ENCODE results near the gene PRKCE.

The PRKCE gene

GRCh38 chr2:45734336-45734735, 82.9 kb downstream of the PRKCE start:
- in situ Hi-C loops (cut with HindIII; ENCODE audit: low pct_ligation_motif_present, low pct_unique_long_range_greater_than_20kb, low sequenced_read_pairs), result no loop called here
- no peak for DNase-seq

DNA sequence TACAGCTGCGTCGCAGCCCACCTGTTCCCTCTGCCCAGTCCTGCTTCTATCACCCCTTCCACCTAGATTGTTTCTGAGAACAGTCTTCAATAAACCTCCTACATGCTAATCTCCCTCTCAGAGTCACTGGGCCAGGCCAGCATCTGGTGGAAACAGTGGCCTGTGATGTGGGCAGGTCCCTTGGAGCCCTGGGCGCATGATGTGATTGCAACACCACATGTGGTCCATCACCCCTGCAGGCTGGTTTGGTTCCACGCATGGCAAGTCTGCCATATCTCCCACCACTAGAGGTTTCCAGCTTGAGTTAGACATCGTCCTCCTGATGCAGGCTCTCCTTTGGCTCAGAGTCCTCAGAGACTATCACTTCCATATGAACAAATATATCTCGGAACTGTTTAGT, 83.5 kb downstream of the PRKCE start:
- no peak for DNase-seq
- in situ Hi-C loops (cut with HindIII; ENCODE audit: low pct_ligation_motif_present, low pct_unique_long_range_greater_than_20kb, low sequenced_read_pairs), result no loop called here

- in situ Hi-C loops (cut with HindIII; ENCODE audit: low pct_ligation_motif_present, low pct_unique_long_range_greater_than_20kb, low sequenced_read_pairs), result no loop called here
- no peak for DNase-seq
These were observed 85.6 kb downstream of the PRKCE start for GRCh38 chr2:45736757-45737704.

GRCh38 chr2:45739796-45740485, 88.5 kb downstream of the PRKCE start:
- no peak for DNase-seq
- in situ Hi-C loops (cut with HindIII; ENCODE audit: low pct_ligation_motif_present, low pct_unique_long_range_greater_than_20kb, low sequenced_read_pairs), result no loop called here

DNA sequence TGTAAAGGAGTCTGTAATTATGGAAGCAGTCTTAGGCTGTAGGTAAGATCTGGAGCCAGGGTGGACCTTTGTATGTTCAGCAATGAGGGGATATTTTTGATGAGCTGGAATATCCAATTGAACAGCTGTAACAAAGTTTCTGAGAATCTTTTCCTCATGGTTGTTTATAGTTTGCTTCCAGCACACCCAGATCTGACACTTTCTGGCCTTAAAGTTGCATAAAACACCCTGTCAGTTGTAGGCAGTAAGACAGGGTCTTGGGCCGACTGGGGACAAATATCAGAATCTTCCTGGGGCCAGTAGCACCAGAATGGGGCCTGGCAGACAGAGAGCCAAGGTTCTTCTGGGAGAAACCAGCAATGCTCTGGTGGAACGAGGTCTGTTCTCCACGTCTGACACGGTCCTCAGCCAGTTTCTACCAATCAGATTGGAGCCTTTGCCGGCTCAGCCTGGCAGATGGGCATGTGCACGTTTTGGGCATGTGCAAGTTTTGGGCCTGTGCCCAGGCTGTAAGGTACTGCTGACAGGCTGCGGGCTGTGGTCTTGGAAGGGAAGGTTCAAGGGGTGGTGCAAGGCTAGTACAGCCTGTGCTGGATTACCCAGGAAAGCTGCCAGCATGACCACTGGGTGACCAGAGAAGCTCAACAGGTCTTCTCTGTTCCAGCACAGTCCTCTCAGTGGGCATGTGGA, 89.8 kb downstream of the PRKCE start:
- no peak for DNase-seq
- in situ Hi-C loops (cut with HindIII; ENCODE audit: low pct_ligation_motif_present, low pct_unique_long_range_greater_than_20kb, low sequenced_read_pairs), result no loop called here

DNA sequence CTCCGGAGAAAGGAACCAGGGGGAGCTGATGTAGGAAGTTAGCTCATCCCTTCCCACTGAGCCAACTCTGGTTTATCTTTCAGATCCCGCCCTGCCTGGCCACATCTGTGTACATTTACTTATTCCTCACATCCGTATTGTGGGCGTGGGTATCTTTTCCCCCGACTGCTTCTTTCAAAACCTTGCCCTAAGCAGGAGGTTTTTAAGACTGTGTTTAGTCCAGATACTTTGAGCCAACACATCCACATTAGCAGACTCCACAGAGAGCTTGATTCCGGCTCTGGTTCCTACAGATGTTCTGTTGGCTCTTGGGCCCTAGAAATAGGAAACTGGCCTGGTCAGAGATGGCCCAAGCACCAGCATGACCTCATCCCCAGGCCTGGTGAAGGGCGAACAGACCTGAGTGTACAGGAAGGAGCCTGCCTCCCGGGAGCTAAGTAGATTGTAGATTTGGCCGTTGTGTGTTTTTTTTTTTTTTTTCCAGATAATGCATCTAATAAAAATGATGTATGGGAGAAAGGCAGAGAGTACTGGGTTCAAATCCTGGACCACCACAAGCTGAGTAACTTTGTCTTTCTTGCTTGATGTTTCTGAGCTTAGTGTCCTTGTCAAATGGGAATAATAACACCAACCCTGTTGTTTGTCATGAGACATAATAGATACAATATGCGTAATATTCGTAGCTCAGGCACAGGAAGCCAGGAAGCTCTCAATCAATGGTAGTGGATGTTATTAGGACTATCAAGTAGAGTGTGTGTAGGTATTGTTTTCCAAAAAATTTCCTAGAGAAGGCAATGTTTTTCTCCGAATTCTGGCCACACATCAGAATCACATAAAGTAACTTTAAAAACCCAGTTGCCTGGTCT, 92.3 kb downstream of the PRKCE start:
- in situ Hi-C loops (cut with HindIII; ENCODE audit: low pct_ligation_motif_present, low pct_unique_long_range_greater_than_20kb, low sequenced_read_pairs), result no loop called here
- no peak for DNase-seq

GRCh38 chr2:45745231-45745630, 93.8 kb downstream of the PRKCE start:
- in situ Hi-C loops (cut with HindIII; ENCODE audit: low pct_ligation_motif_present, low pct_unique_long_range_greater_than_20kb, low sequenced_read_pairs), result no loop called here
- no peak for DNase-seq

DNA sequence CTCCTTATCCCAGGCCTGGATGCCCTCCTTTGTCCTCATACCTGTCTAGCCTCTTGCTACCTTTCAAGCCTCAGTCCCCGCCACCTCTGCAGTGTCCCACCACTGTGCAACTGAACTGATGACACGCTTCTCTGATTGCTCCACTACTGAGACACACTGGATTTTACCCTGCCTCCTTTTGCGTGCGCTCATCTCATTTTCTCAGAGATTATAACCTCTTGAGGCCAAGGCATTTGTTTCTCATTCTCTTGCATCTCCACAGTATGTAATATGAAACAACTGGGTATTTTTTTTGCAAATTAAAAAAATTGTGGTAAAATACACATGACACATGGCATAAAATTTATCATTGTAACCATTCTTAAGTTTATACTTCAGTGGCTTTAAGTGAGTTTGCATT, 95.4 kb downstream of the PRKCE start:
- DNase-seq, result no peak
- in situ Hi-C loops (cut with HindIII; ENCODE audit: low pct_ligation_motif_present, low pct_unique_long_range_greater_than_20kb, low sequenced_read_pairs), result no loop called here

GRCh38 chr2:45747363-45747762, 95.9 kb downstream of the PRKCE start:
- in situ Hi-C loops (cut with HindIII; ENCODE audit: low pct_ligation_motif_present, low pct_unique_long_range_greater_than_20kb, low sequenced_read_pairs), result no loop called here
- DNase-seq, result no peak

- in situ Hi-C loops (cut with HindIII; ENCODE audit: low pct_ligation_motif_present, low pct_unique_long_range_greater_than_20kb, low sequenced_read_pairs), result no loop called here
- DNase-seq, result no peak
These were observed 96.8 kb downstream of the PRKCE start for GRCh38 chr2:45748239-45748638.

- in situ Hi-C loops (cut with HindIII; ENCODE audit: low pct_ligation_motif_present, low pct_unique_long_range_greater_than_20kb, low sequenced_read_pairs), result no loop called here
- DNase-seq, result no peak
These were observed 98.5 kb downstream of the PRKCE start for GRCh38 chr2:45750001-45750400.

GRCh38 chr2:45750484-45750883, 99.0 kb downstream of the PRKCE start:
- no peak for DNase-seq
- in situ Hi-C loops (cut with HindIII; ENCODE audit: low pct_ligation_motif_present, low pct_unique_long_range_greater_than_20kb, low sequenced_read_pairs), result no loop called here

- in situ Hi-C loops (cut with HindIII; ENCODE audit: low pct_ligation_motif_present, low pct_unique_long_range_greater_than_20kb, low sequenced_read_pairs), result no loop called here
These were observed 101.9 kb downstream of the PRKCE start for GRCh38 chr2:45753381-45753780.

GRCh38 chr2:45754131-45755010, 102.9 kb downstream of the PRKCE start:
- in situ Hi-C loops (cut with HindIII; ENCODE audit: low pct_ligation_motif_present, low pct_unique_long_range_greater_than_20kb, low sequenced_read_pairs), result no loop called here
- no peak for DNase-seq

More at GRCh38 chr2:45753381-45753780, 101.9 kb downstream of the PRKCE start:
- DNase-seq, result no peak

- DNase-seq, result no peak
- in situ Hi-C loops (cut with HindIII; ENCODE audit: low pct_ligation_motif_present, low pct_unique_long_range_greater_than_20kb, low sequenced_read_pairs), result no loop called here
These were observed 104.3 kb downstream of the PRKCE start for GRCh38 chr2:45755585-45756335.

DNA sequence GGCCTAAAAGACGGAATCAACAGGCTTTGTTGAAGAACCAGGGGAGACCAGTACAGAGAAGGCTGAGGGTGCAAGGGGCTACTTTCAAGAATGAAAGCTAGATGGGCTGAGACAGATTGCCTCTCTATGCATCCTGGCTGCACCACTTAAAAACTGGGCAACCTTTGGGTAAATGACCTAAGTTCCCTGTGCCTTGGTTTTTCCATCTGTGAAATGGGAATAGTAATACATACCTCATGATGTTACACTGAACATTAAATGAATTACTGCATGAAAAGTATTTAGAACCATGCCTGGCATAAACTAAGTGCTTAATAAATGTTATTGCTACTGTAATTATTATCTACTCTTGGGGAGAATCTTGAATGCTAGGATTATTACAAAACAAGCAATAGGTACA, 106.5 kb downstream of the PRKCE start:
- DNase-seq, result no peak
- in situ Hi-C loops (cut with HindIII; ENCODE audit: low pct_ligation_motif_present, low pct_unique_long_range_greater_than_20kb, low sequenced_read_pairs), result no loop called here

DNA sequence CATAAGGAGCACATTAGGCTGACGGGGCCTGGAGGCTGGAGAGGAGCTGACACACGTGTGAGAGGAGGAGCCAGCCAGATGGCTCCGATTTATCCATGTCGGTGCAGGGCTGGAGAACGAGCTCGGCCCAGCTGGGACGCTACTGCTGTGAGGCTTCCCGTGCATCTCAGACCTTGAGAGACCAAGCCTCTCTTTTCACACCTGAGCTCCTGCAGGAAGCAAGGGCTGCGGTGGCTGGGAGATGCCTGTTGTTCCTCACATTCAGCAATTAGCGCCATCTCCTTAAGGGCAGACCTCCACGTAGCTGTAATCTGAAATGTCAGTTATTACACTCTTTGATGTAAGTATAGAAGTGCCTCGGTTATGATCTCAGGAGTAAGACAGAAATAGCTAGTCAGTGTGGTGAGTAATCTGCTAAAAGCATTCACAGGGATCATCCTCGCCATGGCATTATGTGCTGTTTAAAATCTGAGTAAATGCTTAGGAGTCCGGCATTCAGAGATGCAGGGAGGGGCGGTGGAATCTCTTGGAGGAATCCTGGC, 107.9 kb downstream of the PRKCE start:
- no peak for DNase-seq
- in situ Hi-C loops (cut with HindIII; ENCODE audit: low pct_ligation_motif_present, low pct_unique_long_range_greater_than_20kb, low sequenced_read_pairs), result no loop called here
